Hippocampal formation (tissue), 2 donors: ENCODE data around the gene FCMR.

ENCODE experiments used
- DNase-seq, 2 donors: peaks; one replicate each; lab custom pipeline; 2025; lab: John Stamatoyannopoulos, UW

The FCMR gene

GRCh38 chr1:206899717-206900116 is 22.0 kb downstream of the FCMR start:
- DNase-seq: no peak

DNA sequence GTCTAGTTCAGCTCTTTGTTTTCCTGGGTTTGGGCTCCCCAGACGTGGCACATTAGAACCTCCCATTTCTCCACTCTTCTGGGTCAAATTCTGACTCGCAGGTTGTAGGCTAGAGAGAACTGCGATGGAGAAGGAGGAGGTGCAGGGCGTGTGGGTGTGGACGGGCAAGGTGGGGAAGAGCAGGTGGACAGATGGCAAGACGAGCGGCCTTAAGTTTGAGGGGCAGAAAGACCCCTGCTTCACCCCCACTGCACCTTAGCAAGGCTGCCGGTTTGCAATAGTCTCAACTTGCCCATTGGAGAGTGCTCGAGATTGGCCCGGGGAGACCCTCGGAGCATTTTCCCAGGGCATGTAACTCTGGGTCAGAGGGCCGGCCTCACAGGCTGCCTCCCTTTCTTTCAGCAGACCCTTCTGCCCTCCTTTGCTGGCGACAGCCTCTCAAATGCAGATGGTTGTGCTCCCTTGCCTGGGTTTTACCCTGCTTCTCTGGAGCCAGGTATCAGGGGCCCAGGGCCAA is 22.8 kb downstream of the FCMR start:
- no peak for DNase-seq

- DNase-seq: no peak
These were observed 23.4 kb downstream of the FCMR start for GRCh38 chr1:206898089-206898914.

DNA sequence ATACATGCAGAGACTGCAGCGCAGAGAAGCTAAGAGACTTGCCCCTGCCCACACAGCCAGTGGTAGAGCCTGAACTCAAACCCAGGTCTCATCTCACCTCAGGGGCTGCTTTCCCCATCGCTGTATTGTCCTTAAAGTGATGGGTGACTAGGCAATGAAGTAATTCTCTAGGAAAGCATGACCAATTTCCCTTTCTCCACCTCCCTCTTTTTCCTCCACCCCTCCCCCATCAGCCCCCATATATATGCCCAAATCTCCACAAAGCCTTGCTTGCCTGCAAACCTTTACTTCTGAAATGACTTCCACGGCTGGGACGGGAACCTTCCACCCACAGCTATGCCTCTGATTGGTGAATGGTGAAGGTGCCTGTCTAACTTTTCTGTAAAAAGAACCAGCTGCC is 24.6 kb downstream of the FCMR start, which contains the start of gene IL24:
IL24 (plus strand) TSS at position 269 of the 400 bp plus-strand sequence. CDS start 390 bp downstream, outside the sequence.
- DNase-seq: no peak

GRCh38 chr1:206896261-206896660 is 25.5 kb downstream of the FCMR start:
- DNase-seq: no peak

GRCh38 chr1:206895837-206896242 is 25.9 kb downstream of the FCMR start:
- no peak for DNase-seq

DNA sequence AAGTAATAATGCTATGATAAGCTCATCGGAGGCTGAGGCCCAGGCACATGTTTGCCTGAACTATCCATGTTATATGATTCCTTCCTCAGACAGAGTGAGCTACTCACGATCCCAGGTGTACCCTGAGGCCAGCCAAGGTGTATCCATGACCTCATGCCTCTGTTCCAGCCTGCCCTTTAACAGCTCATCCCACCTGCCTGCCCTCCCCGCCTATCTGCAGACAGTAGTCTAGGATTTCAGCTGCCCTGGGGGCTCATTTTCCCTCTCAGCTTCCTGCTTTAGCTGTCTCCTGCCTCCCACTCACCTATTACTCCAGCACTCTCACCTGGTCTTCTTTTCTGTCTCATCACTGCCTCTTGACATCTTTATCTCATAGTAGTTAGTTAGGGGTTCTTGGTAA is 26.4 kb downstream of the FCMR start:
- no peak for DNase-seq

GRCh38 chr1:206893380-206893779 is 28.4 kb downstream of the FCMR start:
- DNase-seq: no peak

- no peak for DNase-seq
These were observed 29.3 kb downstream of the FCMR start for GRCh38 chr1:206892351-206892984.

DNA sequence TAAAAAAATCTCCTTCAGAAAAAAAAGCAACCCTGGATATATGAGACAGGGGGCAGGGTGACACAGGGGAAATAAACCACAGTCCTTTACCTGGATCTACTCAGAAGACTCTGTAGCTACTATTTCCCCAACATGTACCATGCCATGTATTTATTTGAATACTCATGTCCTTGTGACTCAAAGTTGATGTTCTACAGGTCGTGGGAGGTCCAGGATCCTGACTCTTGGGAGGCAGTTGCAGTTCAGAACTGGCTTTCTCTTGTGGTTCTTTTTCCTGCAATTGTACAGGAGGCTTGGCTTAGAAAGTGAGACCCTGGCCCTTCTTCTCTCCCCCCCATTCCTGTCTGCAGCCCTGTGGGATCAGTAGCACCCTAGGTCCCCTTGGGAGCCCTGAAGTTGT is 30.3 kb downstream of the FCMR start:
- DNase-seq: no peak

DNA sequence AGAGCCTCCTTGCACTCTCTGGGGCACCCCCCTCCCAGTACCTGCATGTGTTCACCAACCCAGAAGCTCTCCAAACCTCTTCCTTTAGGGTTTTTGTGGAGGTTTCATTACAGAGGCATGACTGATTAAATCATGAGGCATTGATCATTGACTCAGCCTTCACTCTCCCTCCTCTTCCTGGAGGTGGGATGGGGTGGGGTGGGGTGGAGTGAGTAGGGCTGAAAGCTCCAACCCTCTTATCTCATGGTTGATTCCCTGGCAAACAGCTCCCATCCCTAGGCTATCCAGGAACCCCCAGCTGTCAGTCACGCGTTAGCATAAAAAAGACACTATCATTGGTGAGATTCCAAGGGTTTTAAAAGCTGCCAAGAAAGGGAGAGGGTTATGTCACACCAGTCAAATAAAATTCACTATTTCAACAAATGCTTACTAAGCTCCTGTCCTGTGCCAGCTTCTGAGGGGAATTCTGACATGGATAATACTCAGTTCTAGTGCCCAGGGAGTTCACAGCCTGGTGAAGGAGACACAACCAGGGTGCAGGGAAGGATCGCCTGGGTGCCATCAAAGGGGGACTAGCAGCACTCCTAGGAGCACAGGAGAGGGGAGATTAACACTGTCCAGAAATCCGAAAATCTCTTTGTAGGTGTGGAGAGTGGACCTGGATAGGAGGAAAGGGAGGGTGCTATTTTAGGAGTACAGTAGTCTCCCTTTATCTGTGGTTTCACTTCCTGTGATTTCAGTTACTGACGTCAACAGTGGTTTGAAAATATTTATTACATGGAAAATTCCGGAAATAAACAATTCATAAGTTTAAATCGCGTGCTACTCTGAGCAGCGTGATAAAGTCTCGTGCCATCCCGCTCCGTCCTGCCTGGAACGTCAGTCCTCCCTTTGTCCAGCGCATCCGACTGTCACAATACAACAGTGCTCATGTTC is 31.3 kb downstream of the FCMR start:
- DNase-seq: no peak

DNA sequence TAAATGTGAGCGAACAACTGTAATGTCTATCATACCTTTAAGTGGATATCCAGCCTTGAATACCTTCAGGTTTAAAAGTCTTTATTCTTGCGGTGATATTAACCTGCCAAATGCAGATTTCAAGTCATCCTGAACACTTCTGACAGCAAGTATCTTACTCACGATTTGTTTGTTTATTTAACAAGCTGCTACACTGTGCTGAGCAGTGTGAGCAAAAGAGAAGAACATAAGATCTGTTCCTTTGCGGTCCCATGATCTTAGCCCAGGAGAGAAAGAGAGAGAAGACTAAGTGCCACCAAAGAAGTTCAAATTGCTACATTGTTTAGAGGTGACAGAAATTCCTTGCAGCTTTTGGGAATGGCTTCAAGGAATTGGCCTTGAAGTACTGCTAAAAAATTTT is 34.0 kb downstream of the FCMR start:
- DNase-seq: no peak

- DNase-seq: no peak
These were observed 34.9 kb downstream of the FCMR start for GRCh38 chr1:206886831-206887230.

- DNase-seq: no peak
These were observed 36.2 kb downstream of the FCMR start for GRCh38 chr1:206885341-206886060.

DNA sequence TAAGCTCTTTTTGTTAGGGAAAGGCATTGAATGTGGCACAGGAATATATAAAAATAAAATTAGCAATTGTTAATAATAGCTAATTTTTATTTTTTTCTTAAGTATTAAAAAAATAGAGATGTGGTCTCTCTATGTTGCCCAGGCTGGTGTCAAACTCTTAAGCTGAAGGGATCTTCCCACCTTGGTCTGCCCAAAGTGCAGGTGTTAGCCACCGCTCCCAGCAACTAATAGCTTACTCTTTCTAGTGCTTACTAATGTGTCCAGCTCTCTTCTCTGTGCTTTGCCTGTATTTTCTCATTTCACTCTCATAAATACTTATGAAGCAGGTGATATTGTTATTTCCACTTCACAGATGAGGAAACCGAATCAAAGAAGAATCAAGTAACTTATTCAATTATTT is 37.9 kb downstream of the FCMR start:
- no peak for DNase-seq

DNA sequence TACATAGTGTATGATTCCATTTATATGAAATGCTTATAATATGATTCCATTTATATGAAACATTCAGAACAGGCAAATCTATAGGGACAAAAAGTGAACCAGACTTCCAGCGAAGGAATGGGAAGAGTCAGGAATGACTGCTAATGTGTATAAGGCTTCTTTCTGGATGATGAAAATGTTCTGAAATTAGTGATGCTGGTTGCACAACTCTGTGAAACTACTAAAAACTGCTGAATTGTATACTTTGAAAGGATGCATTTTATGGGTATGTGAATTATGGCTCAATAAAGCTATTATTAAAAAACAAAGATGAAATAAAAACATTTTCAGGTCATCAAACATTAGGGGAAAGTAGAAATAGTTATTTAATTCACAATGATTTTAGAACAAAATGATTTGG is 38.6 kb downstream of the FCMR start:
- no peak for DNase-seq

DNA sequence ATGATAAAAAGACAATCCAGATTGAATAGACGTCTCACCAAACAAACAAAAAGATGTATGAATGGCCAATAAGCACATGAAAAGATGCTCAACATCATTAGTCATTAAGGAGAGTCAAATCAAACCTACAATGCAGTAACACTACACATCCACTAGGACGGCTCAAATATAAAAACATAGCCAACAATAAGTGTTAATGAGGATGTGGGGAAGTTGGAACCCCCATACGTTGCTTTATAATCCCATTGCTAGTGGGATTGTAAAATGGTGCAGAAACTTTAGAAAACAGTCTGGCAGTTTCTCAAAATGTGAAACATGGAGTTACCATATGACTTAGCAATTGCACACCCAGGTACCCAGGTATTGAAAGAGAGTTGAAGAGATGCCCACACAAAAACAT is 39.2 kb downstream of the FCMR start:
- no peak for DNase-seq

- DNase-seq: no peak
These were observed 41.4 kb downstream of the FCMR start for GRCh38 chr1:206880314-206880713.

DNA sequence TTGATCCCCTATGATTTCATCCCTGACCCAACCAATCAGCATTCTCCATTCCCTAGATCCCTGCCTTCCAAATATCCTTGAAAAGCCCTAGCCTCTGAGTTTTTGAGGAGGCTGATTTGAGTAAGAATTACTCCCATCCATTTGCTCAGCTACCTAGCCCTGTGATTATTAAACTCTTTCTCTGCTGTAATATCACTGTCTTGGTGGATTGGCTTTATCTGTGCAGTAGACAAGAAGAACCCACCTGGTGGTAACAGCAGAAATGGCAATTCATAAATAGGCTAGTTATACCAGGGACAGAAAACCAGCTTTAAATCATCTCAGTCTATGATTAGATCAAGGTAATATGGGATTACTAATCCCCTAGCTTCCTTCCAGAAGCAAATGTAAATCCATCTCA is 43.3 kb downstream of the FCMR start:
- no peak for DNase-seq

DNA sequence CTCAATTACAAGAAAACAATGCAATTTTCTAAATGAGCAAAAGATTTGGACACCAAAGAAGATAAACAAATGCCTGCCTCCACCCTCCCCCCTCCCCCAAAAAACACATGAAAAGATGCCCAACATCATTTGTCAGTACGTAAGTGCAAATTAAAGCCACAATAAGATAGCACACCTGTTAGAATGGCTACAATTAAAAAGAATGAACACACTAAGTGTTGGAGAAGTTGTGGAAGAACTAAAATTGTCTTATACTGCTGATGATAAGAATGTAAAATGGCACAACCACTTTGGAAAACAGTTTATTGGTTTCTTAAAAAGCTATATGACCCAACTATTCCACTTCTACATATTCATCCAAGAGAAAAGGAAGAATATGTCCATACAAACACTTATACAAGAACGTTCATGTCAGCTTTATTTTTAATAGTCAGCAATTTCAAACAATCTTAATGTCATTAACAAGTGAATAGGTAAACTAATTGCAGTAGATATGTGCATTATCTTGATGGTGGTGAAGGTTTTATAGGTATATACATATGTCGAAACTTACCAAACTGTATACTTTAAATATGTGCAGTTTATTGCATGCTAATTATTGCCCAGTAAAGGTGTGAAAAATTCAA is 45.9 kb downstream of the FCMR start:
- no peak for DNase-seq

GRCh38 chr1:206873603-206874188 is 48.0 kb downstream of the FCMR start:
- DNase-seq: no peak
